ENCODE data around the gene HMGXB3.
"Not testable (repeated sequence)": the region's sequence is repeated elsewhere in the genome, so short reads cannot be mapped to it uniquely, and the experiment has no call there.

Gene HMGXB3

GRCh38 chr5:150068472-150068871, 67.9 kb downstream of the HMGXB3 start:
- DNase-seq (ENCODE audit: low spot score): no peak

GRCh38 chr5:150068961-150069645, 68.6 kb downstream of the HMGXB3 start:
- DNase-seq (ENCODE audit: low spot score): no peak

GRCh38 chr5:150069672-150070627, 69.4 kb downstream of the HMGXB3 start:
- no peak for DNase-seq (ENCODE audit: low spot score)

- no peak for DNase-seq (ENCODE audit: low spot score)
These were observed 70.3 kb downstream of the HMGXB3 start for GRCh38 chr5:150070821-150071220.

- no peak for DNase-seq (ENCODE audit: low spot score)
These were observed 72.6 kb downstream of the HMGXB3 start for GRCh38 chr5:150073086-150073625.

- DNase-seq (ENCODE audit: low spot score): no peak
These were observed 73.1 kb downstream of the HMGXB3 start for GRCh38 chr5:150073677-150074076.

- DNase-seq (ENCODE audit: low spot score): no peak
These were observed 74.7 kb downstream of the HMGXB3 start for GRCh38 chr5:150075233-150075632.

- no peak for DNase-seq (ENCODE audit: low spot score)
These were observed 75.3 kb downstream of the HMGXB3 start for GRCh38 chr5:150075806-150076205.

GRCh38 chr5:150077060-150077459, 76.5 kb downstream of the HMGXB3 start:
- DNase-seq (ENCODE audit: low spot score): no peak

GRCh38 chr5:150077996-150078801, 77.7 kb downstream of the HMGXB3 start:
- no peak for DNase-seq (ENCODE audit: low spot score)

GRCh38 chr5:150078802-150079689, 78.5 kb downstream of the HMGXB3 start:
- no peak for DNase-seq (ENCODE audit: low spot score)

GRCh38 chr5:150079909-150080461, 79.4 kb downstream of the HMGXB3 start:
- DNase-seq (ENCODE audit: low spot score): no peak

GRCh38 chr5:150080696-150081435, 80.3 kb downstream of the HMGXB3 start:
- DNase-seq (ENCODE audit: low spot score): no peak

GRCh38 chr5:150081541-150082283, 81.2 kb downstream of the HMGXB3 start:
- DNase-seq (ENCODE audit: low spot score): no peak

- no peak for DNase-seq (ENCODE audit: low spot score)
These were observed 81.8 kb downstream of the HMGXB3 start for GRCh38 chr5:150082374-150082773.

GRCh38 chr5:150082889-150083288, 82.3 kb downstream of the HMGXB3 start:
- DNase-seq (ENCODE audit: low spot score): no peak

- not testable (repeated sequence) for DNase-seq (ENCODE audit: low spot score)
These were observed 84.2 kb downstream of the HMGXB3 start for GRCh38 chr5:150084754-150085153.

GRCh38 chr5:150085191-150085912, 84.8 kb downstream of the HMGXB3 start:
- no peak for DNase-seq (ENCODE audit: low spot score)
